ENCODE measurements around the gene HNRNPD. TPM values are rescaled to one million over a fixed set of nuclear protein-coding genes. Genes with fewer than 3 reads are reported as not detected.
"Not testable (repeated sequence)": the region's sequence is repeated elsewhere in the genome, so short reads cannot be mapped to it uniquely, and the experiment has no call there.

The HNRNPD gene, protein sequence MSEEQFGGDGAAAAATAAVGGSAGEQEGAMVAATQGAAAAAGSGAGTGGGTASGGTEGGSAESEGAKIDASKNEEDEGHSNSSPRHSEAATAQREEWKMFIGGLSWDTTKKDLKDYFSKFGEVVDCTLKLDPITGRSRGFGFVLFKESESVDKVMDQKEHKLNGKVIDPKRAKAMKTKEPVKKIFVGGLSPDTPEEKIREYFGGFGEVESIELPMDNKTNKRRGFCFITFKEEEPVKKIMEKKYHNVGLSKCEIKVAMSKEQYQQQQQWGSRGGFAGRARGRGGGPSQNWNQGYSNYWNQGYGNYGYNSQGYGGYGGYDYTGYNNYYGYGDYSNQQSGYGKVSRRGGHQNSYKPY
- total RNA-seq (2014; rRNA removed; shearing (Covaris generic)): 63.4 and 86.4 TPM in 2 replicates

DNA sequence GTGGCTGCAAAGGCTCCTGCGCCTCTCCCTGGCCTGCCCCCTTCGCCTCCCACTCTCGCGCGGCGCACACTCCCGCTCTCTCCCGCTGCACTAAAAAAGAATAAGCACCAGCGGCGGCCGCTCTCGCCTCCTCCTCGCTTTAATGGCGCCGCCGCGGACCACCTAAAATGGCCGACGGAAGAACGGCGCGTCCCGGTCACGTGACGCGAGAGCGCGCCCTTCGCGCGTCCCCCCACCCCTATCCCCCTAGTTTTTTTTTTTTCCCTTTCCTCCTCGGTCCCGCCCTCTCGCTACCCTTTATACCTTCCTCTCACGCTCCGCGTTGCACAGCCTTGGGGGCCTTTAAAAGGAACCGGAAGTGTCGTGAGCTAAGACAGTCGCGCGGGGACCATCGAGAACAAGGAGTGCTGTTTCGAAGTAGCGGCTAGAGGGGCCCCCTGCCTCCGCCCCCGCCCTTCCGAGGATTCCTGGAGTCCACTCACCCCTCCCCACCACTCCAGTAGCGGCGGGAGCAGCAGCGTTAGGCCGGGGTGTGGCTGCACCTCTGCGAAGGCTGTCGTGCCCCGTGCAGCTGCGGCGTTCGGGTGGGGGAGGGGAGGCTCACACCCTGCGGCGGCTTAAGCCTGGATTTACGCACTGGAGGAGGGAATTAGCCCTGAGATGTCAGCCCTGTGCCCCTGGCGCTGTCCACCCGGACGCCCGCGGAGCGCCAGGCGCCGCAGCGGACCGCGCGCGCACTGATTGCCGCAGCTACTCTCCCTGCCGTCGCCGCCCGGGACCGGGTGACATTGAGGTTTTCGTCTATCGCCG lies at the start of gene HNRNPD:
Gene HNRNPD, minus strand, starts transcription at position 176 of the 810 bp plus-strand sequence. CDS start 313 bp downstream, outside the sequence.
- DNase-seq (ENCODE audit: low spot score): peak; percentile 100
- in situ Hi-C loops (cut with HindIII; ENCODE audit: low sequenced_read_pairs): no loop called here

DNA sequence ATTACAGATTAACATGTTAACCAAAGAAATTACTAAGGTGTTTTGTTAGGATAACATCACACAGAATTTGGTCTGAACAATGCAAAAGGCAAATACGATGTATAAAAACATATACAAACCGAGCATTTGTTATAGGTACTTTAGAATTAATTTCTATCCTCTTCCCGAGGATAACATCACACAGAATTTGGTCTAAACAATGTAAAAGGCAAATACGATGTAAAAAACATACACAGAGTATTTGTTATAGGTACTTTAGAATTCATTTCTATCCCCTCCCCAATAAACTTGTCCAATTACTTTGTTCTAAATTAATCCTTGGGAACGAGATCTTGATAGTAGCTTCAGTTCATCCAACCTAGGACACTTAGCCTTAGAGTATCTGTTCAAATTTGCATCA lies 48.8 kb upstream of the HNRNPD start:
- no peak for DNase-seq (ENCODE audit: low spot score)
- in situ Hi-C loops (cut with HindIII; ENCODE audit: low sequenced_read_pairs): no loop called here

DNA sequence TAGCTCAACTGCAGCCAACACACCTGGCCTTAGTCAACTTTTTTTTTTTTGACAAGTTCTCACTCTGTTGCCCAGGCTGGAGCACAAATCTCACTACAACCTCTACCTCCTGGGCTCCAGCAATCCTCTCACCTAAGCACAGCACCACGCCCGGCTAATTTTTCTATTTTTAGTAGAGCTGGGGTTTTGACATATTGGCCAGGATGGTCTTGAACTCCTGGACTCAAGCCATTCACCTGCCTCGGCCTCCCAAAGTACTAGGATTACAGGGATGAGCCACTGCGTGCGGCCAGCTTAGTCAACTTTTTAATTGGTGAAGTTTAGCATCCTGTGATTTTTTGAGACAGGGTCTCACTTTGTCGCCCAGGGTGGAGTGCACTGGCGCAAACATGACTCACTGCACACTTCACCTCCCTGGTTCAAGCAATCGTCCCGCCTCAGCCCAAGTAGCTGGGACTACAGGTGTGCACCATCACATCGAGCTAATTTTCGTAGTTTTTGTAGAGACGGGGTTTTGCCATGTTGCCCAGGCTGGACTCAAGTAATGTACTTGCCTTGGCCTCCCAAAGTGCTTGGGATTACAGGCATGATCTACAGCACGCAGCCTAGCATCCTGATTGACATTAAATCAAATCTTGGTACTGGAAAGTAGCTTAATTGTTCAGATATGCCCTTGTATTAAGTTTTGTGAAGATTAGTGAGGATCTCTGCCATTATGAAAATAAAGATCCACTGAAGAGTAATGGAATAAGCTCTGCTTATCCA lies 48.2 kb upstream of the HNRNPD start:
- no peak for DNase-seq (ENCODE audit: low spot score)
- in situ Hi-C loops (cut with HindIII; ENCODE audit: low sequenced_read_pairs): no loop called here

DNA sequence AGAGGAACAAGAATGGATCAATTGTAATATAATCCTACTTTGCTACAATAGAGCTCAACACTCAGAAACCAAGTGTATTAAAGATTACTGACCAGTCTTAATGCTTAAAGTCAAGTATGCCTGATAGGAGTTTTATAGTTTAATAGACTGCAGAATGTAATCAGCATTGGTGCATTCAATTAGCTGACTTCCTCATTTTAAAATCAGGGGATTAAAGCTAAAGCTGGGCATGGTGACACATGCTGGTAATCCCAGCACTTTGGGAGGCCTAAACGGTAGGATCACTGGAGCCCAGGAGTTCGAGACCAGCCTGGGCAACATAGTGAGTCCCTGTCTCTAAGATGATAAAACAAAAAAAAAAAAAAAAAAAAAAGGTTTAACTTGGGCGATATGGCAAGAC lies 45.7 kb upstream of the HNRNPD start:
- in situ Hi-C loops (cut with HindIII; ENCODE audit: low sequenced_read_pairs): no loop called here
- DNase-seq (ENCODE audit: low spot score): no peak

DNA sequence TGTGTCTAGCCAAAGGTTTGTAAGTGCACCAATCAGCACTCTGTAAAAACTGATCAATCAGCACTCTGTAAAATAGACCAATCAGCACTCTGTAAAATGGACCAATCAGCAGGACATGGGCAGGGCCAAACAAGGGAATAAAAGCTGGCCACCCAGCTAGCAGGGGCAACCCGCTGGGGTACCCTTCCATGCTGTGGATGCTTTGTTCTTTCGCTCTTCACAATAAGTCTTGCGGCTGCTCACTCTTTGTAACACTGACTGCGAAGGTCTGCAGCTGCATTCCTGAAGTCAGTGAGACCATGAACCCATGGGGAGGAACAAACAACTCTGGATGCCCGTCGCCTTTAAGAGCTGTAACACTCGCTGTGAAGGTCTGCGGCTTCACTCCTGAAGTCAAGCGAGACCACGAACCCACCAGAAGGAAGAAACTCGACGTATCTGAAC lies 42.2 kb upstream of the HNRNPD start:
- in situ Hi-C loops (cut with HindIII; ENCODE audit: low sequenced_read_pairs): no loop called here
- no peak for DNase-seq (ENCODE audit: low spot score)

DNA sequence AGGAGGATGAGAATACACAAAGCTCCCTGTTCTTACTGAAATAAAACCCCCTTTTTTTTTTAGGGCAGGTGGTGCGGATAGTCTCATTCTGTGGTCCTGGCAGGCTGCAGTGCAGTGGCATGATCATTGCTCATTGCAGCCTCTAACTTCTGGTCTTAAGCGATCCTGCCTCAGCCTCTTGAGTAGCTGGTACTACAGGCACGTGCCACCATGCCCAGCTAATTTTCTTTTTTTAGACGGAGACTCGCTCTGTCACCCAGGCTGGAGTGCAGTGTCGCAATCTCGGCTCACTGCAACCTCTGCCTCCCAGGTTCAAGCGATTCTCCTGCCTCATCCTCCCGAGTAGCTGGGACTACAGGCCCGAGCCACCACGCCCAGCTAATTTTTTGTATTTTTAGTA lies 41.3 kb upstream of the HNRNPD start:
- in situ Hi-C loops (cut with HindIII; ENCODE audit: low sequenced_read_pairs): not testable (repeated sequence)

DNA sequence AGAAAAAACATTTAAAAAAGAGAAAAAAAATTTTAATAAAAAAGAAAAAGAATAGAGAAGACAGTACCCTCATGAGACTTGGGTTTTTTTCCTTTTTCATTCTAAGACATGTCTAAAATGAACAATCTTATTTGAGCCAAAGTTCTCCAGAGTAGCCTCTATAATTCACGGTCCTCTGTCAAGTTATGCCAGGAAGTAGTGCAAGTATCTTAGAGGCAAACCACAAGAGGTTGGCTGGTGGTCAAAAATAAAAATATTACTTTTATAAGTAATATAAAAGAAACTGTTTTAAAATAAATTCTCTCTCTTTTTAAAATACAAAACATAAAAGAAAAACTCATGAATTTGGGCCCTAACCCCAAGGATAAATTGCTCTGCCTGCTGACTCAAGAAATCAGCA lies 29.9 kb upstream of the HNRNPD start:
- DNase-seq (ENCODE audit: low spot score): no peak
- in situ Hi-C loops (cut with HindIII; ENCODE audit: low sequenced_read_pairs): no loop called here

More for the DNA sequence above, 41.3 kb upstream of the HNRNPD start:
- not testable (repeated sequence) for DNase-seq (ENCODE audit: low spot score)

DNA sequence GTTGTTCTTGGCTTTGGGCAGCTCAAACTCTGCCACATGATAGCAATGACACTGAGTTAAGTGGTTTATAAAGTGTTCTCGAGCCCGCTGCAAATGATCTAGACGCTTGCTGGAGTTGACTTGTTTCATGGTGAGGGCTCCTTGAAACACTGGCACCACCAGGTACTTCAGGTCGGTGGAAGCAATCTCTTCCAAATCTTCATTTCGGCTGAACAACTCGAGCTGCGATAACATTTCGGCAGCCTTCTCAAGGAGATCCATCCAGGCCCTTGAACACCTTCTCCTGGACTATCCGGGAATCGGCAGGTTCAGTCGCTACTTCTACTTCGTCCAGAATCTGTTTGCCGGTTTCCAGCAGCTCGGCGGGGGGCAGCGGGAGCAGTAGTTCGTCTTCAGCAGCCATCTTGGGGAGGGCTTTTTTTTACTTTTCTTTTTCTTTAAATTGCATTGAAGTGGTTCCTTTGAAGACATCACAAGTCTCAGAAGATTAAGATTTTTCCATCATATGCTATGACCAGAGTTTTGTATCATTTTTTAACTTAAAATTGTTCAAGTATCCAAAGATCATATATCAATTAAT lies 28.5 kb upstream of the HNRNPD start:
- in situ Hi-C loops (cut with HindIII; ENCODE audit: low sequenced_read_pairs): no loop called here

DNA sequence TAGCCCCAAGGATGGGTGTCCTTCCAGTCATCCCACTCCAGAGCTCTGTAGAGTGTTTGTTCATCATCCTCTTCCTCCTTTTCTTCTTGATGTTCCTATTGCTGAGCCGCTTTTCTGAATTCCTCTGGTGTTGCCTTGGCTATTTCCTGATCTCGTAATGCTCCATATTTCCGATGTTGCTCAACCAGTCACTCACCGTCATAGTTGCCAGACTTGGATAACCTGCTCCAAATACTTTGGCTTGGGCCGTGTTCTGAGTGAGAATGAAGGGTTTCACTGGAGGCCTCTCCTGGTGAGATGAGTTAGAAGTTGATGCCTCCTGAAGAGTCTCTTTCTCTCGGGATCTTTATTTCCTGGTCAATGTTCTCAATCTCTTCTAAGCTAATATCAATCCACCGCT lies 27.8 kb upstream of the HNRNPD start:
- in situ Hi-C loops (cut with HindIII; ENCODE audit: low sequenced_read_pairs): no loop called here
- DNase-seq (ENCODE audit: low spot score): no peak

More for the DNA sequence above, 28.5 kb upstream of the HNRNPD start:
- DNase-seq (ENCODE audit: low spot score): no peak

DNA sequence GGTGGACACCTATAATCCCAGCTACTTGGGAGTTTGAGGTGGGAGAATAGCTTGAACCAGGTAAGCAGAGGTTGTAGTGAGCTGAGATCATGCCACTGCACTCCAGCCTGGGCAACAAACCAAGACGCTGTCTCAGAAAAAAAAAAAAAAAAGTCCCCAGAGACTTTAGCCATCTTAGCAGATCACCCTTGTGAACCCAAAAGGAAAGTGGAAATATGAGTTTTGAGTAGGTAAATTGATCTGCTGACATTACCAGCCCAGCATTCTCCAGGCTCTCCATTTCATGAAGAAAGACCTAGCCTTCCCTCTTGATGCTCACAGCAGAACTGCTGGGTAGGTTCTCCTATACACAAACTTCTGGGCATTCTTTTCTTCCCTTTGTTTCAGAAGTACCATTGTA lies 24.5 kb upstream of the HNRNPD start:
- no peak for DNase-seq (ENCODE audit: low spot score)
- in situ Hi-C loops (cut with HindIII; ENCODE audit: low sequenced_read_pairs): no loop called here

DNA sequence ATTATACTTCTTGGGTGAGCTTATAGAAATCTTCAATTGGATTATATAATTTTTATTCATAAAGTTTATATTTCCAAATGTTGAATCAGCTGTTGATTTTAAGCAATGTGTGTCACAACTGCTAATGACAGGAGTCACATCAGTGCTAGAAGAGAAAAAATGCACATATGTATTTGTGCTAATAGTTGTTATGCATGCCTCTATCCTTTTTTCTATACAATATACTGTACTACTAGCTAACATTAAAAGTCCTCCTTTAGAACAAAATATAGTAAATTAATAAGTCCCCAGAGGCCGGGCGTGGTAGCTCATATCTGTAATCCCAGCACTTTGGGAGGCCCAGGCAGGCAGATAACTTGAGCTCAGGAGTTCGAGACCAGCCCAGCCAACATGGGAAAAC lies 23.7 kb upstream of the HNRNPD start:
- no peak for DNase-seq (ENCODE audit: low spot score)
- in situ Hi-C loops (cut with HindIII; ENCODE audit: low sequenced_read_pairs): no loop called here

DNA sequence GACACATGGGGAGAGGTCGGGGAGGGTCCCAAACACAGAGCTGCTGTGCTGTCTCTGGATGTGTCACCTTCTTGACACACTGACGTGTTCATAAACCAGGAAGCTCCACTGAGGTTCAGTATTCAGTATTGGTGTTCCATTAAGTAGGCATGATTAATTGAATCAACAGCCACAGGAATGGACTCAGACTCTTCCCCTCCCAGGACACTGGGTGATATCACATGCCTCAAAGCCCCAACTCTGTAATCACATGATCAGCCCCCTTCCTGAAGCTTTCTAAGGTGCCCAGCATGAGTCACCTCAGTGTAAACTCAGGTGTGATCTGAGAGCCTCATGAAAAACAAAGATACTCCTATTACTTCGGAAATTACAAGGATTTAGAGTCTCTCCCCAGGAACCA lies 21.1 kb upstream of the HNRNPD start:
- no peak for DNase-seq (ENCODE audit: low spot score)
- in situ Hi-C loops (cut with HindIII; ENCODE audit: low sequenced_read_pairs): no loop called here

DNA sequence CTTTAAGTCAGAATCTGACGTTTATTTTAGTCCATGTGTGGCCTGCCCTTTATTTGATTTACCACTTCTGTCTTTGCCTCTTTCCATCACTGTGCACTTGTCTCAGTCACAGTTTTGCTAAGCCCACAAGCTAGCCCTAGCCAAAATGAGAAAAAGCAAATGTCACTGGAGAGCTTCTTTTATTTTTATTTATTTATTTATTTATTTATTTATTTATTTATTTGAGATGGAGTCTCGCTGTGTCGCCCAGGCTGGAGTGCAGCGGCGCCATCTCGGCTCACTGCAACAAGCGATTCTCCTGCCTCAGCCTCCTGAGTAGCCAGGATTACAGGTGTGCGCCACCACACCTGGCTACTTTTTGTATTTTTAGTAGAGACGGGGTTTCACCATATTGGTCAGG lies 16.3 kb upstream of the HNRNPD start:
- in situ Hi-C loops (cut with HindIII; ENCODE audit: low sequenced_read_pairs); DNase-seq (ENCODE audit: low spot score): not testable (repeated sequence)

DNA sequence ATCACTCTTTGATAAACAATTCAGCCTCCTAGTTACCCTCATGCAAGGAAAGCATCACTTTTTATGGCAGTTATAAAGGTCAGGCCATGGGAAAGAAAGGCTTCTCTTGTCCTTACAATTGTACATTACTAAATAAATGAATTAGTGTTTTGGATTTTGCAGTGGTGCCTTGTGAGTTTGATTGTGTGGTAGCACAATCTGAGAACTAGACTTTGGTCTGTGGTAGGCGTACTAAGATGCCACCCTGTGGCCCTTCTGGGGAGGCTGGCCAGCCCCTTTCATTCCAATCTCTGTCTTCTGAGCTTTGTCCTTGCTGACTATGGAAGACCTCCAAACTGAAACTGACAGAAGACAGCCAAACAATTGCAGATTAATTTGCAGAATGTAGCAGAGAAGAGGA lies 14.6 kb upstream of the HNRNPD start:
- in situ Hi-C loops (cut with HindIII; ENCODE audit: low sequenced_read_pairs): no loop called here
- DNase-seq (ENCODE audit: low spot score): no peak

DNA sequence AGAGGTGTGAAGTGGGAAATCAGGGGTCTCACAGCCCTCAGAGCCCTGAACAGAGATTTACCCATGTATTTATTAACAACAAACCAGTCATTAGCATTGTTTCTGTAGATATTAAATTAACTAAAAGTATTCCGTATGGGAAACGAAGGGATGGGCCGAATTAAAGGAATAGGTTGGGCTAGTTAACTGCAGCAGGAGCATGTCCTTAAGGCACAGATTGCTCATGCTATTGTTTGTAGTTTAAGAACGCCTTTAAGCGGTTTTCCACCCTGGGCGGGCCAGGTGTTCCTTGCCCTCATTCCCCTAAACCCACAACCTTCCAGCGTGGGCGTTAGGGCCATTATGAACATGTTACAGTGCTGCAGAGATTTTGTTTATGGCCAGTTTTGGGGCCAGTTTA lies 12.5 kb upstream of the HNRNPD start:
- DNase-seq (ENCODE audit: low spot score); in situ Hi-C loops (cut with HindIII; ENCODE audit: low sequenced_read_pairs): not testable (repeated sequence)

DNA sequence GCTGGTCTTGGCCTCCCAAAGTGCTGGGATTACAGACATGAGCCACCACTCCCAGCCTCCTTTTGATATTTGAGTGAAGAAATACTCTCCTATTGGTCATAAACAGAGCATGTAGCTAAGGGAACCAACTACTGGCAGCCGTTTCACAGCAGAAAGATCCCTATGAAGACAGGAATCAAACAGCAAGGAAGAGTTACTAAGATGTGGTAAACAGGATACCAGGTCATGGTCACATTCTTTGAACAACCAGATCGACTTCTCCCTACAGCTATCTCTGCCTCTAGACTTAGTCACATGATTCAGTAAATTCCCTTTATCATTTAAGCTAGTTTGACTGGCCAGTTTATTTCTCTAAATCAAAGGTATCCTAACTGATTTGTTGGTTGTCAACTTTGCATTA lies 9.0 kb upstream of the HNRNPD start:
- DNase-seq (ENCODE audit: low spot score): no peak
- in situ Hi-C loops (cut with HindIII; ENCODE audit: low sequenced_read_pairs): no loop called here

DNA sequence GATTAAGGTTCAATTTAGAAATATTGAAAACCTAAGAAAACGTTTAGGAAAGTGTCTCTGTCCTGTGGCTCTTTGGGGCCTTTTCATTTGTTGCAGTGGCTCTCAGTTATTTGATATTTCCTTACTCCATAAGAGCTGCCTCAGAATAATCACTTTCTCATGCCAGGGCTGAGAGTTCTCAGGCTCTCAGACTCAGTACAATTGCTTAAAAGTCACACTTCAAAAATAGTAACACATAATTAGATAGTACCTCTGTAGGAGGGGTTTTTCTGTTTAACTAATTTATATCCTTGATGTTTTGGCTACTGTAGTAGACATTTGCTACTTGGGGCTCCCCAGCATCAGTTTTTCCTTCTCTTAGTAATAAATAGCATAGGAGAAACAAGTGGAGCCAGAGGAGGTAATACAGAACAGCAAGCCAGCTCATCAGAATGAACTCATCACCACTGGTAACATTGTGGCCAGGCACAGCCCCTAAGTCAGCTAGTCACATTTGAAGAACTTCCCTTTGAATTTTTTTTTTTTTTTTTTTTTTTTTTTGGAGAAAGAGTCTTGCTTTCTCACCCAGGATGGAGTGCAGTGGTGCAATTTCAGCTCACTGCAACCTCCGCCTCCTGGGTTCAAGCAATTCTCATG lies 8.0 kb upstream of the HNRNPD start:
- no peak for DNase-seq (ENCODE audit: low spot score)
- in situ Hi-C loops (cut with HindIII; ENCODE audit: low sequenced_read_pairs): no loop called here

DNA sequence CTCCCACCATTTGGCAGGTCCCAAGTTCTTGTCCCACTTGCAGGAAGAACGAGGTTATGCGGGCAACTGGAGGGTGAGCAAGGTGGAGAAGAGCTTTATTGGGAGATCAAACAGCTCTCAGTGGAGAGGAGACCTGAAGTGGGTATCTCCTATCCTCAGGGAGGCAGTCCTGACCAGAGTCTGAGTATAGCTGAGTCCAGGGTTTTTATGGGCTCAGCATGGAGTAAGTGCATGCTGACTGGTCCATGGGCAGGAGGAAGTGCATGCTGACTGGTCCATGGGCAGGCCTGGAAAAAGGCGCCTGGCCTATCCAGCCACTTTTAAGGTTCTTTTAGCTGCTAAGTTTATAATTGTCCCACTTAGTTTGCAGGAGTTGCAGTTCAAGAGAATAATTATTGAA lies 7.4 kb upstream of the HNRNPD start:
- DNase-seq (ENCODE audit: low spot score): no peak
- in situ Hi-C loops (cut with HindIII; ENCODE audit: low sequenced_read_pairs): no loop called here

DNA sequence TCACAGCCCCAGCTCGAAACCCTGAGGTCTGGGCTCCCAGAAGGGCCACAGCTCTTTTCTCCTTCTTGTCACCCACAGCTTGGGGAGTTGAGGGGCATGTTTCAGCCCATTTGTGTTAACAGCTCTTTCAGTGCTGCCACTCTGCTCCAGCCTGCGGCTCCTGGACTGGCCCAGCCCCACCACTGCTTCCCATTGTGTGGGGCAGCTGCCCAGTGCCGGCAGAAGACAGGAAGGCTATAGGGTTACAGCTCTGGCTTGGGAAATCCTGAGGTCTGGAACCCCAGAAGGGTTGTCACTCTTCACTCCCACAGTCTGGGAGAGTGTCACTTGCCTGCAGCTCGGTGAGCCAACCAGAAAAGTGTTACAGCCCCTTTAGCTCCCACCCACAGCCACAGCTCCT lies 7.0 kb upstream of the HNRNPD start:
- no peak for DNase-seq (ENCODE audit: low spot score)
- in situ Hi-C loops (cut with HindIII; ENCODE audit: low sequenced_read_pairs): no loop called here

All from G401 (cell line).